ENCODE data around the gene CACNG5.

DNA sequence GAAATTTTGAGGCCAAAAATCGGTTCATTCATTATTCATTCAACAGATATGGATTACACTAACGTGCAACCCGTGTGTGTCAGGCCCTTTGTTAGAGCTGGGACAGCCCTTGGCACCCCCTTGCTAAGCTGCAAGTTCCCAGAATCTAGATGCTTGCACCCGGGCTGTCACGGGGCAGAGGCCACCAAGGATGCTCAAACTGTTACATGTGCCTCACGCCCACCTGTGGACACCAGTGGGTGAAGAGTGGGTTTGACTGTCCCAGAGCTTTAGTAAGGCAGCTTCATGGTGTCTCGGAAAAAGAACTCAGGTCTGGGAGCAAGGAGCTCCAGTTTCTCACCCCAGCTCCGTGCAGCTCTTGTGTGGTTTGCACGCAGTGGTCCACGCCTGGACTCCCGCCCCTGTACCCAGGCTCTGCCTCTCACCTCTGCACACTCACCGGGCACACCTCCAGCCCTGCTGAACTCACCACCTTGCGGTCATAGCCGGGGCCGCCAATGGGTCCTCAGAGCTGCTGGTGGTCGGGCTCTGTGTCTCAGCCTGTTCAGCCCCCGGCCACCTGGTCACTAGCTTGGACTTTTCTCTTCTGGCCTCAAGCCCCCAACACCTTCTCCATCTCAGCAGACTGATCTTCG is 75.9 kb downstream of the CACNG5 start:
- TF ChIP-seq, protein P1, sequence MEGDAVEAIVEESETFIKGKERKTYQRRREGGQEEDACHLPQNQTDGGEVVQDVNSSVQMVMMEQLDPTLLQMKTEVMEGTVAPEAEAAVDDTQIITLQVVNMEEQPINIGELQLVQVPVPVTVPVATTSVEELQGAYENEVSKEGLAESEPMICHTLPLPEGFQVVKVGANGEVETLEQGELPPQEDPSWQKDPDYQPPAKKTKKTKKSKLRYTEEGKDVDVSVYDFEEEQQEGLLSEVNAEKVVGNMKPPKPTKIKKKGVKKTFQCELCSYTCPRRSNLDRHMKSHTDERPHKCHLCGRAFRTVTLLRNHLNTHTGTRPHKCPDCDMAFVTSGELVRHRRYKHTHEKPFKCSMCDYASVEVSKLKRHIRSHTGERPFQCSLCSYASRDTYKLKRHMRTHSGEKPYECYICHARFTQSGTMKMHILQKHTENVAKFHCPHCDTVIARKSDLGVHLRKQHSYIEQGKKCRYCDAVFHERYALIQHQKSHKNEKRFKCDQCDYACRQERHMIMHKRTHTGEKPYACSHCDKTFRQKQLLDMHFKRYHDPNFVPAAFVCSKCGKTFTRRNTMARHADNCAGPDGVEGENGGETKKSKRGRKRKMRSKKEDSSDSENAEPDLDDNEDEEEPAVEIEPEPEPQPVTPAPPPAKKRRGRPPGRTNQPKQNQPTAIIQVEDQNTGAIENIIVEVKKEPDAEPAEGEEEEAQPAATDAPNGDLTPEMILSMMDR (conservative IDR thresholded peaks at IDR 0.05; ENCODE audit: low read depth in 2 of 2) = no peak
- TF ChIP-seq EZH2 (IDR thresholded peaks at IDR 0.05; ENCODE audit: low read depth, unreplicated experiment) (no peak), POLR2AphosphoS5 (IDR thresholded peaks at IDR 0.05; ENCODE audit: low read depth) (no peak), EZH2phosphoT487 (IDR thresholded peaks at IDR 0.05; ENCODE audit: unreplicated experiment) (no peak), CREB1 (CRISPR knock-in tag; IDR thresholded peaks at IDR 0.05; ENCODE audit: low read depth) (no peak), NANOG (IDR thresholded peaks at IDR 0.05; ENCODE audit: borderline replicate concordance) (no peak), REST (IDR thresholded peaks at IDR 0.05; ENCODE audit: unreplicated experiment) (no peak), ETS1 (IDR thresholded peaks at IDR 0.05) (no peak), ZNF114 (CRISPR knock-in tag; IDR thresholded peaks at IDR 0.05) (no peak)

Measured in GM23338 (cell line).